ENCODE data around the gene ALAD.
A peak's percentile ranks its signal among the peaks of the same experiment; 100 is the strongest.

GRCh38 chr9:113401027-113401792, at the start of gene ALAD:
- TF ChIP-seq CTCF (IDR thresholded peaks at IDR 0.05) (peak; percentile 99), ZFX (IDR thresholded peaks at IDR 0.05; ENCODE audit: borderline replicate concordance) (no peak)
